SH-SY5Y (cell line): Measurements from ENCODE around the gene ACTR2.

Experiments
- GATA2 ChIP-seq: IDR thresholded peaks from 2 replicates; pipeline ENCODE4 v1.6.1; 2011; ENCODE audit warnings: mild to moderate bottlenecking, low read depth, low read length
- GATA3 ChIP-seq: IDR thresholded peaks from 2 replicates; pipeline ENCODE4 v1.6.1; 2011; ENCODE audit warnings: low read depth, mild to moderate bottlenecking, low read length, moderate library complexity

ACTR2 gene

DNA sequence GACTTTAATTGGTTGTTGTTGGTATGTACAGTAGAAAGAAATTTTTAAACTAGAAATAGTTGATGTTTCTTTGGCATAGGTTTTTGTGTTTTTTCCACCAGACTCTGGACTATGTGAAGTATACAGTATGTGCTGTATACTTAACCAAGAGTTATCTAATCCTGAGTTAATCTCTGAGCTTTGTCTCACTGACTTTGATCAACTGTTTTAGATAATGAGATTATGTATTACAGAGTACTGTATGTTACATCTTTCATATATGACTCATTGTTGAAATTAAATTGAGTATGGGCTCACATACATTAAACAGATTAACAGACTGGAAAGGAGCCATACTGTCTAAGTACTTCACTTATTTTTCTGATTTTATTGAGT, 38.0 kb downstream of the ACTR2 start:
- TF ChIP-seq GATA3: no peak
- no peak for TF ChIP-seq GATA2

DNA sequence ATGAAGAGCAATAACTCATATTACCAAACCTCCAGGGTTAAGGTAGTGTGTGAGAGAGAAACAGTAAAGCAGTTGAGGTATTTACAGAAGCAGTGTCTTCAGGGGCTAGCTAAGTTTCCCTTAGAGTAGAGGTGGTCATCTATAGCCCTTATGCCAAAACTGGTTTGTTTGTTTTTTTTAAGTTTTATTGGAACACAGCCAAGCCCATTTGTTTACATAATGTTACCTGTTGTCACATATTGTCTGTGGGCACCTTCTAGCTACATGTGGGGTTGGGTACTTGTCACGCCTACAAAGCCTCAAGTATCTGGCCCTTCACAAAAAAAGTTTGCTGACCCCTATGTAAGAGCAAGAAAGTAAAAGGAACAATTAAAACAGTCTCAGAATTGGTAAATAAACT, 39.4 kb downstream of the ACTR2 start:
- TF ChIP-seq GATA3: no peak
- TF ChIP-seq GATA2: no peak

DNA sequence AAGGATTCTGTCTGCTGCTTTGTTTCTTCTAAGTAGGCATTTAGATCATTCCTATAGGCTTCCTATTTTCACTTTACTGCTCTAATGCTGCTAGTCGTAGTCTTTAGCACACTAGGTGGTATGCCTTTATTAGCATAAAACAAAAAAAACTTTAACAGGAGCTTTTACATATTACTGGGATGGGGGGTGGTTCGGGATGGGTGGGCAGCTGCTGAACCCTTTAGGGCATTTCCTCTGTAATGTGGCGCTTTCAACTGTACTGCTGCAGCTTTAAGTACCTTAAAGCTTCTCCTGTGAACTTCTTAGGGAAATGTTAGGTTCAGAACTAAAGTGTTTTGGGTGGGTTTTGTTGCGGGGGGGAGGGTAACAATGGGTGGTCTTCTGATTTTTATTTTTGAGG, 41.3 kb downstream of the ACTR2 start:
- no peak for TF ChIP-seq GATA3
- no peak for TF ChIP-seq GATA2

DNA sequence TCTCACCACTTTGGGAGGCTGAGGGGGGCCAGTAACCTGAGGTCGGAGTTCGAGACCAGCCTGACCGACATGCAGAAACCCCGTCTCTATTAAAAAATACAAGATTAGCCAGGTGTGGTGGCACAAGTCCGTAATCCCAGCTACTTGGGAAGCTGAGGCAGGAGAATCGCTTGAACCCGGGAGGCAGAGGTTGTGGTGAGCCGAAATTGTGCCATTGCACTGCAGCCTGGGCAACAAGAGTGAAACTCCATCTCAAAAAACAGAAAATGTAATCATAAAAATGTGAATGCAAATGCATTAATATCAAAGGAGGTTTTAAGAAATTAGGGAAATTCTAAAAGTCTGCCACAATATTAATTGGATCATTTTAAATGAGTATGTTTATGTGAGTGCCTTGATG, 45.7 kb downstream of the ACTR2 start:
- TF ChIP-seq GATA3 (no peak), GATA2 (no peak)

DNA sequence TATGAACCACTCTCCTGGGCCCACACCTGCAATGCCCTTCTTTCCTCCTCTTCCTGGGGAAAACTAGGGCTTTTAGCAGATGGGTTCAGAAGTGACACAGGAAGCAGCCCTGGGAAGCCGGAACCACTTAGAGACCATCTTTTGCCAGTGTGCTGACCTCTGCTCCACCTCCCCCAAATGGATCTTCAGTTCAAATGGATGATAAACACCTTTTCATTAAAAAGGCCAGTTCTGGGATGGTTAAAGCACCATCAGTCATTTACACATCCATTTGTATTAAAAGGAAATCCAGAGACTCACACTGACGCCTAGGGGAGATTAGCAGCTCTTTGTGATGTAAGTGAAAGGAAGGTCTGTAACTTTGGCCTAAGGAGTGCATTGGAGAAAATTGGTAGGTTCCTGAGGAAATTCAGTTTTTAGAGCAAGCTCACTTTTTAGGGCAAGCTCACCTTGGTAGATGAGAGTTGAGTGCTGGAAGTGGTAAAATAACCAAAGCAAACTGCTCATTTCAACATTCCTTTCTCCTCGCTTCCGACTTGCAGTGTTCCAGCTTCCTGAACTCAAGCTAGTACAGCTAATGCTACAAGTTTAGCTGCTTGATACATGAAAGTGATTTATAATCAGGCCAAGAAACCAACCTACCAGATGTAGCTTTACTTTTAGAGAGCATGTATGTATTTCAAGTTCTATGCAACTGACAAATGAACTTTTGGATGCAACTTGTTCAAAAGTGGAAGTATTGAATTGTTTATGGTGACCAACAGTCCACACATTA, 47.7 kb downstream of the ACTR2 start:
- TF ChIP-seq GATA2 (no peak), GATA3 (no peak)

DNA sequence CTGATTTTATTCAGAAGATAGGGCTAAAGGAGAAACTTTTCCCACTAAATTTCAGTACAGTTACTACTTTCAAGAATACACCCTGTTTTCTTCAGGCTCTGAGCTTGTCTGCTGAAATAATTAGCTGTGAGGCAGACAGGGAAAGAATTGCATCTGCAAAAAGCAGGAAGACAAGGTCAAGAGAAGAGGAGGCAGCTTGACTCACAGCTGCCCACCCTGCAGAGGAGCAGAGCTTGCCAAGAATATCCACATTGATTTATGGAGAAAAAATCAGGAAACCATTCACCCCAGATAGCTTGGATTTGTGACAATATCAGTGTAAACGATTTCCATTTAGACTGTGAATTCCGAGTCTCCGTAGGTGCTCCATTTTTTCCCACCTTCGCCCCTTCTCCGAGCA, 49.0 kb downstream of the ACTR2 start:
- TF ChIP-seq GATA3 (no peak), GATA2 (no peak)

DNA sequence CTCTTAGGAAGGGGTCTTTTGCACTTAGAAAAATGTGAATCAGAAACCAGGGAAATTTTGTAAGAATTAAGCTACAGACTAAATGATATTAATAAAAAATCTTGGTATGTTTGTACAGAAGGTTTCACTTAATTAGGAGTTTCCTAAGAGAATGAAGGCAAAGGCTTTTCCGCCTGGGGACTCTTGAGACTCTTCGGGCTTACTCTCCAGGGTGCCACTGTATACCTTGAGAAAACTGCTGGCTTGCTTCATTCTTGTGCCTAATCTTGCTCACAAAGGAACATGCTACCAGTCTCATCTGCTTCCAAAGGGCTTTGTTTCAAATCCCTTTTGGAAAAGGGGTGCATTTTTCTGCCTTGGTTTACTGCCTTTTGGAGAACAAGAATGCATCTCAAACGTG, 49.5 kb downstream of the ACTR2 start:
- no peak for TF ChIP-seq GATA3
- TF ChIP-seq GATA2: no peak

DNA sequence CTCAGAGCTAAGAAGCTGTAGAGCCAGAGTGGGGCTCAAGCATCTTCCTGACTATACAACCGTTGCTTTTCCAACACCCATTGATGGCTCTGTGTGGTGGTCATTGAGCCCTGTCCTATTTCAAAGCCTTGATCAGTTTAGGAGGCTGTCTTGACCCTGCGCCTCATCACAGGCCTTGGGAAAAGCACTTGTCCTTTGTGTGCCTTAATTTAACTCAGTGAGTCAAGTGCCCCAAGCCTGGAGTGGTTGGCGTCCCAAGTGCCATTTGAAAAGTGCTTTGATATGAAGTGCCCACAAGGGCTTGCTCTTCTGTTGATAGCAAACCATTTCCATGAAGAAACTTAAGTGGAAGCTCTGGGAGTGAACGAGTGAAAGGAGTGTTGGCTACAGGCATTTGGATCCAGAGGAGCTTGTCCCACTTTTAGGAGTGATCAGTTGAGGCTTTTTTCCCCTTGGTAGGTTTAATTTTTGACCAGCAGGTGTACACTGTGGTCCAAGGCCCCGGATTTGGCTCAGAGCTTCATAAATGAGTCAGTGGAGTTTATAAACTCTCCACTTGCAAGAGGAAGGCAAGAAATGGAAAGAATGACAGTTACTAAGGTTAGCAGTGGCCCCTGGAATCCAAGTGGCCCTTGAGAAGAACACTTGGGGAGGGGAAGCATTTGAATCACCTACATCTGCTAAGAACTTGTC, 50.3 kb downstream of the ACTR2 start:
- TF ChIP-seq GATA3 (no peak), GATA2 (no peak)

DNA sequence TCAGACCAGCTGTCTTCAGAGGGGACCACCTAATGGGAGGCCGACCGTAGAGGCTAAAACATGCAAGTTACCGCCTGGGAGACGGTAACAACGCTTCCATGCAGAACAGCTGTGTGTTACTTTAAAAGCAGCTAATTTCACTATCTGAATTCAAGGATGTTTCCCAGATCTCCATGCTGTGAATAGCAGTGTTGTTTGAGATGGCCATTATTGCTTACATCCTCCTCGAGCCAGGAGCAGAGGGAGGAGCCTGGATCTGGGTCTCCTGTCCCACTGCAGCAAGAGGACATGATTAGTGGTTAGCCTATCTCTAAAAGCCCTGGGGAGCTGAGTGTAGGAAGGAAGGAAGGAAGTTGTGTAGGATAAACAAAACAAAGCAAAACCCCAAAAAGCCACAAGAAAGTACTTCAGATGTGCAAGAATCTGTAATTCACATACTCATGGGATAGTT, 50.9 kb downstream of the ACTR2 start:
- TF ChIP-seq GATA3: no peak
- TF ChIP-seq GATA2: no peak

DNA sequence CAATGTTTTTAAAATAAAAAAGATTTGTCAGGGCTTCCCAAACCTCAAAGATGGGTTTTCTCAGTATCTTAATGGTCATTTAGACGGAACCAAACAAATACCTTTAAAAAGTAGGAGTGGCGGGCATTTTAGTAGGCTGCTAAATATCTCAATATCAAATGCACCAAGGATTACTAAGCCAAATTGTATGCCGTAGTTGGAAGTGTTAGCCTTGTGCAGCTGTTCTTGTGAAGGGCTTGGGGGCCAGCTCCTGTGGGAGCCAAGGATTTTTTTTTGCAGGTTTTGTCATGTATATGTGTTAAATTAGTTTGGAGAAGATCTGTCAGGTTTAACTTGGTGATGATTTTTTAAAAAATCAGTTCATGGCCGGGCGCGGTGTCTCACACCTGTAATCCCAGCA, 52.1 kb downstream of the ACTR2 start:
- TF ChIP-seq GATA2: no peak
- no peak for TF ChIP-seq GATA3

DNA sequence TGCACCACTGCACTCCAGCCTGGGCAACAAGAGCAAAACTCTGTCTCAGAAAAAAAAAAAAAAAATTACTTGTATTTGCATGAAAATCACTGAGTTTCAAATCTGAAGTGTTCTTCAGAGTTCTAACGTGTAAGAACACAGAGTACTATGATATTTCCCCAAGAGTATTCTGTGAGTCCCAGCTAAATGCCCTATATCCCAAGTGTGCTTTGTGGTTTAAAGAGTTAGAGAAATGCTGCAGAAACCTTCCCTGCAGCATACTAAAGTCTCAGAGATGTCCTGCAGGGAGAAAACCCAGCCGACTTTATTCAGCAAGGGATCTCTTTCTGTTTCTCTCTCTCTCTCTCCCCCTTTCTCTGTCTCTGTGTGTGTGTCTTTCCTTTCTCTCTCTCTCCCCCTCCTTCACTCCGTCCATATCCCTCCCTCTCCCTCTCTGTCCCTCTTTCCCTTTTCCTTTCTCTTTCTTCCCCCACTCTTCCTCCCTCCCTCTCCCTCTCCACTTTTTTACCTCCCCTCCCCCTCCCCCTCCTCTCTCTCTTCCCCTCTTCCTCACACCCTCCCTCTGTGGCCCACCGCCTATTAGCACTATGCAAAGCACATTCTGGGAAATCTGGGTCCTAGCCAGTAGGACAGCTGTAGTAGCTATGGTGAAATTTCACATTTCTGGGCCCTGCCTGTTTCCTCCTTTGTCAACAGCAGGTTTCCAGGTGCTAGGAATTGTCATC, 54.2 kb downstream of the ACTR2 start:
- TF ChIP-seq GATA3 (no peak), GATA2 (no peak)

DNA sequence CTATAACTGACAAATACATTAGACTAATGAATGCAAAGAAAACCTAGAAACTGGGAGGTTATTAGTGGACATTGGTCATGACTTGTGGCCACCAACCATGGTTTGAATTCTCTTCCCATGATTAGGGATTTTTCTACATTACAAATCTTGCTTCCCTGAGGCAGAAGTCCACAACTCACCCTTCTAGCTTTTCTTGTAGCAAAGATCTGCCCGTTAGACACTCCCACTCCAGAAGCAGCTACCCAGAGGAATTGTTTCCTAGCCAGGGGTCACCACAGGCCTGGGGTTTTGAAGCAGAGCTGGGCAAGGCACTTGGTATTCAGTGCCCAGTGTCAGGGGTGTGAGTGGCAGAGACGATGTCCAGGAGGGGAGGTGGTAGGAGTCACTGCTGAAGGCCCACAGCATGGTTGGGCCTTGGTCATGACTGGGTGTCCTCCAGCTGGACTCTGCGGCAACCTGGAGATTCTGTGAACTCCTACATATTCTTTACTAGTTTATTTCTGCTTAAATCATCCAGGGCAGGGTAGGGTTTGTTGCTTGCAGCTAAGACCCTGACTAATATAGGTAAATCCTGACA, 54.9 kb downstream of the ACTR2 start:
- TF ChIP-seq GATA3 (no peak), GATA2 (no peak)

DNA sequence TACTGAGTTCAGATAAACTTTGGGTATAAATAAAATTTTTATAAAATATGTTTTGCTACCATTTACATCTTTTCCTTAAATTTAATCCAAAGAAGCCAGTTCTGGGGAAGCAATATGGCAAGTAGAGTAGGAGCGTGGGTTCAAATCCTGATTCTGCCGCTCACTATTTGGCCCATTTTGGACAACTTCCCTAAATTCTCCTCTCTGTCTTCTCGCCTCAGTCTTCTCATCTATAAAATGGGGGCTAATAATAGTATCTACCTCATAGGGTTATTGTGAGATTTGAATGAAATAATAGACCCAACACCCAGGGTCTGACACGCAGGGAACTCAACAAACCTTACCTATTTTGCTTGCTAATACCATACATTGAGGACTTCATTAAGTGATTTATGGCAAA, 59.7 kb downstream of the ACTR2 start:
- TF ChIP-seq GATA3 (no peak), GATA2 (no peak)

DNA sequence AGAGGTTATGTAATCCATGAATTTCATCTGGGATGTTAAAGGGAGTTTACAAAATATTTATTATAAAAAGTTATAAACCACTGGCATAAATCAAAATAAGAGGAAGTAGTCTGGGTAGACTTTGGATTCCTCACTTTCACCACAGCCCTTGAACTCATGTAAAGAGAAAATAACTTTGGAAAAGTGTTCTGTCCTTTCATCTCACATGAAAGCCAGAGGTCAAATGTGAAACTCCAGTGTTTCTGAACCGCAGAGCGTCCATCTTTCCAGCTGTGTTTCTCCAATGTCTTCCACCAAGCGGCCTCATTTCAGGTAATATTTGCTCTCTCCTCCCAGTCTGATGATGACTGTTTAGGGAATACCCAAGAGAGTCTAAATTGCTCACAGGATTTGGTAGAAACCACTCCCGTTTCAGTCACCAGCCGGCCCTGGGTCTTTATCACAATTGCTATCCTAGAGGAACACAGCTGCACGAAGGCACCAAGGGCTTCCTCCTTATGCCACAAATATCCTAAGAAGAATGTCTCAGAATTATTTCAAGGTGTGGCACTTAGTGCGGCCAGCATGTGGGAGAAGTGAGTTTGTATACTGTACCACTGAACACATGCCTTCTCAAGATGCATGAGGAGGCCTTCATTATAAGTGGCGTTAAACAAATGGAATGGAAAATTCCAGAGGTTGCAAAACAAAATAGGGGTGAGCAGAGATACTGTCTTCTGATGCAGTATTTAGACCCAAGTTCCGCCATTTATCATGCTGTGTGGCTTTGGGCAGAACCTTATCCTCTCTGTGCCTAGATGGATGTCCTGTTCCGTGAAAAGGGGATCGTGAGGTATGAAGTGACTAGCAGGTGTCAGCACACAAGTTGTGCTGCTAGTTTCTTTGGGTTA, 63.8 kb downstream of the ACTR2 start:
- TF ChIP-seq GATA2 (no peak), GATA3 (no peak)

DNA sequence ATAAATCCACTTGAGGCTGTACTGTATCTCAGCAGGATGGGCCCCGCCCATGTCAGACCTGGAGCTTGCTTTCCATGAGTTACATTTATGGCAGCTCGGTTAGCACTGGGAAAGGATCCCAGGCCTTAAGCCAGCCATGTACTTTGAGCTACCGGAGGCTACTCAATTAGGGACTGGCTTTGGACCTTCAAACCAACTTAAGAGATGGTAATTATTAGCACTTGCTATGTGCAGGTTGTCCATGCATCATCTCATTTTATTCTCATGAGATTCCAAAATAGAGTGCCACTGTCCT, 64.4 kb downstream of the ACTR2 start:
- TF ChIP-seq GATA2 (no peak), GATA3 (no peak)
